Globus pallidus (tissue), 1 donor: ENCODE results near the gene SYCP3.

Experiments used
- DNase-seq: peaks from one replicate; pipeline ENCODE4 v3.0.0-alpha.2; 2015; ENCODE audit warnings: low spot score

Gene SYCP3

GRCh38 chr12:101738920-101739665, at the start of gene SYCP3:
TSS of gene SYCP3 (minus strand) at chr12:101739462. CDS start at chr12:101737935, 1,527 bp downstream.
- DNase-seq: no peak

GRCh38 chr12:101785671-101786070, 46.4 kb upstream of the SYCP3 start:
- DNase-seq: no peak

GRCh38 chr12:101784376-101784775, 45.1 kb upstream of the SYCP3 start:
- DNase-seq: no peak

DNA sequence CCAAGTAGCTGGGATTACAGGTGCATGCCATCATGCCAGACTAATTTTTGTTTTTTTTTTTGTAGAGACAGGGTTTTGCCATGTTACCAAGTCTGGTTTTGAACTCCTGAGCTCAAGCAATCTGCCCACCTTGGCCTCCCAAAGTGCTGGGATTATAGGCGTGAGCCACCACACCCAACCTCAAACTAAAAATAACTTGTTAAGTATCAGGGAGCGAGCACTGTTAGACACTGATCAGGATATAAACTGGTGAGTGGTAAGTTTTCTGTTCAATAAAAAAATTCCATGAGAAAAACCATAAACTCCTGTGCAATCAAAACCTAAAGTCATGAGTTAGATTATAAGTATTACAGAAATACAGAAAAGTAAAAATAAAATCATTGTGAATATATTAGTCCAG, 44.6 kb upstream of the SYCP3 start:
- DNase-seq: no peak

DNA sequence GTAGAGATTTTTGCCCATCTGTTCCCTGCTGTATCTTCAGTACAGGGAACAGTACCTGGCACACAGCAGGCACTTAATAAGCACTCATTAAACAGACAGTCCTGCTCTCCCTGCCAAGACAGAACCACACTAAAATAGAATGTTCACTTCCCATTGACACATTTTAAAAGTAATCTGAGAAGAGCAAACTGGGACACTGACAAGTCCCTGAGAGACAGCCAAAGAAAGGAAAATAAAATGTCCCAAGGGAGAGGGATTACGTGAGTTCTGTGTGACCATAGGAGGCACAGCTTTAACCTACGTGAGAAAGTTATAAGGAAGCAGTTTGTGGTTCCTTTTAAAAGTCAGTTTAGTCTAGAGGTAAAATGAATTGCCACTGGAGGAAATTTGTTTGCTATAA, 43.9 kb upstream of the SYCP3 start:
- DNase-seq: no peak

DNA sequence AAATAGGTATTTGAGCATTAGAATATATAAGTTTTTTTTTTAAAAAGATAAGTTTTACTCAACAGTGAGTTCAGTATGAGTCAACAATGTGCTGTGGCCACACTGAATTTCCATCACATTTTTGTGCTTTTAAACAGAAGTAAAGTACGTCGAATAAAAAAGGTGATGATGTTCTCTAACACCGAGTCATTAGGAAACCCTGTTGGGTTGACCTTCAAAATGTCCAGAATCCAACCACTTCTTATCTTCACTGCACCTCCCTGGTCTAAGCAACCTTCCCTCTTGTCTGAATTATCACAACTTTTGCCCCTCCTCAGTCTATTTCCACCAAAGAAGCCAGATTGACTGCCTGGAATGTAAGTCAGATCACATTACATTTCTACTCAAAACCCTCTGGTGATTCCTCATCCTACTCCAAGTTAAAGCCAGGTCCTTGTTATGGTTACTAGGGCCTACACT, 43.0 kb upstream of the SYCP3 start:
- no peak for DNase-seq

GRCh38 chr12:101781834-101782233, 42.6 kb upstream of the SYCP3 start:
- DNase-seq: no peak

DNA sequence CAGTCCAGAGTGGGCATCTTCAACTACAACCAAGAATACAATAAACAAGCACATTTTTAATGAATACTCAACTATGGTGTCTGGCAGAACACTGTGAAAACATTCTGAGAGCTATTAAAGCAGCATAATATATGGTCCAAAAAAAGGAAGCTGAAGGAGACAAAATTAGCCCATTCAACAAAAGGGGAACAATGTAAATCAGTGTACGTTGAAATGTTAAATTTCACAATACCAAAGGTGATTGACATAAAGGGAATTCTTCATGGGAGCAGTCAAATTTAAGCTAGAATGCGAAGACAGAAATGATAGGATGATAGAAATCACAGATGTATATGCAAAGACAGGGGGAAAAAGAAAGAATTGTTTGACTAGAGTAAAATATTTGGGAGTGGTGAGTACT, 41.3 kb upstream of the SYCP3 start:
- no peak for DNase-seq

- DNase-seq: no peak
Measured at GRCh38 chr12:101779626-101780025, 40.4 kb upstream of the SYCP3 start.

GRCh38 chr12:101779200-101779599, 39.9 kb upstream of the SYCP3 start:
- no peak for DNase-seq

GRCh38 chr12:101777978-101778377, 38.7 kb upstream of the SYCP3 start:
- DNase-seq: no peak

- DNase-seq: peak; percentile 49
Measured at GRCh38 chr12:101777485-101777884, 38.2 kb upstream of the SYCP3 start.

DNA sequence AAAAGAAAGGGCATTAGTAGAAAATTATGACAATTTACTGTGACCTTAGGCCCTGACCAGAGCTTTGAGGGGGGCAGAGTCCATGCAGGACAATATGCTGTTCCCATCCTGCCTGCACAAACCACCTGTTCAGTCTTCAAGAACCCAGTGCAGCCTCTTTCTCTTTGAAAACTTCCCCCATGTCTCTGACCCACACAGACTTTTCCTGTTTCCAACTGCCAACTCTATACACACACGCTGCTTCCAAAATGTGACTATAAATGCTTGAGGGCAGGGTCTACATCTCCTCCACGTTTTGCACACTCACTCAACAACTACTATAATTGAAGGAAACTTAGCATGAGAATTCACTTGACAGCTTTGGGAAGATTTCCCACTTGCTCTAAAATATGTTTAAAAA, 36.6 kb upstream of the SYCP3 start:
- no peak for DNase-seq

DNA sequence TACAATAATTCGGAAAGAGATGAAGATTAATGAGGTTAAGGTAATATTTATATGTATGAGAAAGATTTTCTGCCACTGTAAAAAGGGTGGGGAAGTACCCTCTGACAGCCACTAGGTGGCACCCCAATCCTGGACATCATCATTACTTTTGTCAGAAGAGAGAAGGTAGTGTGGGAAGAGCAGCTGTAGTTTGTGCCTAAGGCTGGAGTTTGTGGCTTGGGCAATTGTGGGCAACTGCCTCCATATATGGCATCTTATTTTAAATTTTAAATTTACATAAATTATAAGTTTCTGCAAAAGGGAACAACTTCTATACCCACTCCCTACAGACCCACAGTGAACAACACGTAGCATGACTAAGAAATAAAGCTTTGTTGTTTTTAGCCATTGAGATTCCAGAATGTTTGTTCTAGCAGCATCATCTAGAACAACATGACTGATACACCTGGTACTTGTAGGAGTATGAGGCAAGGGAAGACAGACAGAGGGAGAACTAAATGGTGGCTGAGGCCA, 34.4 kb upstream of the SYCP3 start:
- peak; percentile 72 for DNase-seq

DNA sequence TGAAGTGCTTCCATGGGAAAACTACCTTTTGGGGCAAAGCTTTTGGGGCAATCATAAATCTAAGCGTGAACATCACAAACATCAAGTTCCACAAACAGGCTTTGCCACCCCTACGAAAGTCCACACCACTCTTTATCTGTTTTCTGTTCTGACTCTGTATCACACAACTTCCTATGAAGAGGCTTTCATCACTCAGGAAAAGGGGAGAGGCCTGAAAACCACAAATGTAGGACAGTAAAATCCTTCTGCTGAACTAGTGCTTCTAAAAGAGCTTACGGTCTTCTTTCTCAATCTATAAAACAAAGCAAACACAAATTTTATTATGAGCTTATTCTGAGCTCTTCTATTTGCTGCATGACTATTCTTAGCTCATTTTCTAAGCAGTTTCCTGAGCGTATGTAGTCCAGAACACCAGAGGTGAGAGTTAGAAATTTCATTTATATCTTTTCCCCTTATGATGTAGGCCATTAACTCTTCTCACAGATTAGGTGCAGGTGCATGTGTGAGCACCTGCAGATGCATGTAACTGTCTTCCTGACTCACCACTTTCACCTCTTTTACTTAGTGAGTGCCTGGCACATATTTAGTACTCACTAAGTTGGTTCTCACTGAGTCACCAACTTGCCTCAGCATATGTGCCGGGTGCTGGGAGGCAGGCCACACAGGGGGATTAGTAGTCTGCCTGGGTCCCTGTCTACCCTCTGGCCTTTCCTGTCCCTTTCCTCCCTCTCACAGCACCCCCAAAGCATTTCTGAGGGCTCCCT, 32.9 kb upstream of the SYCP3 start:
- no peak for DNase-seq

DNA sequence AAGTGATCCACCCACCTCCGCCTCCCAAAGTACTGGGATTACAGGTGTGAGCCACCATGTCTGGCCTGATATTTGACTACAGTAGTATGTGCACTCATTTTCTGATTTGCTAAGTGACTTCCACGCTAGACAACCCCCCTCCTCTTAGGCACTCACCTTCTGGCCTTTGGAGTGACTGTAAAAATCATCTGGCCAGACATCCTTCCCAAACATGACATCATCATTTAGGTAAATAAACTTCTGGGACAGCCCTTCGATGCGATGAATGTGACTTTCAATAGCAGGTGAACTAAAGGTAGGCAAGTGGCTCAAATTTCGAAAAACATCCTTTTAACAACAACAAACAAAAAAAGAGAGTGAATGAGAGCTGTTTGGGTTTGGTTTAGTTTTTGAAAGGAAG, 30.6 kb upstream of the SYCP3 start:
- no peak for DNase-seq

- no peak for DNase-seq
Measured at GRCh38 chr12:101768781-101769180, 29.5 kb upstream of the SYCP3 start.

- no peak for DNase-seq
Measured at GRCh38 chr12:101767537-101767936, 28.3 kb upstream of the SYCP3 start.

- no peak for DNase-seq
Measured at GRCh38 chr12:101764051-101764792, 25.0 kb upstream of the SYCP3 start.

- peak; percentile 24 for DNase-seq
Measured at GRCh38 chr12:101763246-101763931, 24.1 kb upstream of the SYCP3 start.

- no peak for DNase-seq
Measured at GRCh38 chr12:101761781-101762180, 22.5 kb upstream of the SYCP3 start.

- DNase-seq: no peak
Measured at GRCh38 chr12:101761350-101761749, 22.1 kb upstream of the SYCP3 start.
